Activated CD4-positive, CD25-positive, alpha-beta regulatory T cell treated with anti-CD3 and anti-CD28 coated beads, Interleukin-2, amount 50 U/mL, for 16 hours (primary cell): ENCODE data around the gene SLC9A9.

Source experiments
- DNase-seq: peaks from one replicate; pipeline ENCODE4 v3.0.0-alpha.2; 2020; ENCODE audit warnings: low read depth, low spot score

Gene SLC9A9

DNA sequence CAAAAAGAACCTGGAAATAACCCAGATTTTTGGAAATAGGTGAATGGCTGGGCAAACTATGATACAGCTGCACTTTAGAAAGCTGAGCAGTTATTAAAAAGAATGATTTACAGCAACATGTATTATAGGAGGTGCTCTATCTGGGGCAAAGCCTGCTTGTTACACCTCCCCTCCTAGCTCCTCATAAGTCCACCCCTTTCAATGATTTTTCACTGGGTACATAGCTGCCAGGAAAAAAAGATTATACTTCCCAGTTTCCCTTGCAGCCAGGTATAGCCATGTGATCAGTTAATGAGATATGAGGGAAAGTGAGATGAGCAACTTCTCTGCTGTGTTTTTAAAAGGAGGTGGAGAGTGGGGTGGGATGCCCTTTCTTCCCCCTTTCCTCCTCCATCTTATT is 631.0 kb downstream of the SLC9A9 start:
- no peak for DNase-seq

DNA sequence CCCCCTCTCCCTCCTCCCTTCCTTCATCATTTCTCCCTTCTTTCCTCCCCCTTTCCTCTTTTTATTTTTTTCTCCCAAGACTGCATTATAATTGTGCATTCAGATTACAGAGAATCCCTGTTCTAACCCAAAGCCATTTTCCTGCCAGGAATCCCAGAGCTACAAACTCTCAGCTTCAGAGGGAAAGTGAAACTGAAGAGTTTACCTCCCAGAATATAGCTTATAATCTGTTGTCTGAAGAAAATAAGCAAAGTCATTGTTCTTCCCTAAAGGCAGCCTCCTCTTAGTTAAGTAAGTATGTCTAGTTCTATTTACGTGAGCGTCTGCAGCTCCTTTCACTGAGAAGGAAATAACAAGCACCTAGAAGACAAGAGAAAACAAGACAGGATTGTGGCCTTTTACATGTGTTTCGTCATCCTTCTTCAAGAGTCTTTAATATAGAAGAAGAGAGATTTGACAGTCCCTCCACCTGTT is 631.5 kb downstream of the SLC9A9 start:
- no peak for DNase-seq
